Measurements from ENCODE around the gene CHRDL1.
"Not testable (repeated sequence)": the region's sequence is repeated elsewhere in the genome, so short reads cannot be mapped to it uniquely, and the experiment has no call there.

The CHRDL1 gene

DNA sequence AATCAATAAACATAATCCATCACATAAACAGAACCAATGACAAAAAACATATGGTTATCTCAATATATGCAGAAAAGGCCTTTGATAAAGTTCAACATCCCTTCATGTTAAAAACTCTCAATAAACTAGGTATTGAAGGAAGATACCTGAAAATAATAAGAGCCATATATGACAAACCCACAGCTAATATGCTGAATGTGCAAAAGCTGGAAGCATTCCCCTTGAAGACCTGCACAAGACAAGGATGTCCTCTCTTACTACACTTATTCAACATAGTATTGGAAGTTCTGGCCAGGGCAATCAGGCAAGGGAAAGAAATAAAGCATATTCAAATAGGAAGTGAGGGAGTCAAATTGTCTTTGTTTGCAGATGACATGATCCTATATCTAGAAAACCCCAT is 141.3 kb downstream of the CHRDL1 start:
- not testable (repeated sequence) for DNase-seq

DNA sequence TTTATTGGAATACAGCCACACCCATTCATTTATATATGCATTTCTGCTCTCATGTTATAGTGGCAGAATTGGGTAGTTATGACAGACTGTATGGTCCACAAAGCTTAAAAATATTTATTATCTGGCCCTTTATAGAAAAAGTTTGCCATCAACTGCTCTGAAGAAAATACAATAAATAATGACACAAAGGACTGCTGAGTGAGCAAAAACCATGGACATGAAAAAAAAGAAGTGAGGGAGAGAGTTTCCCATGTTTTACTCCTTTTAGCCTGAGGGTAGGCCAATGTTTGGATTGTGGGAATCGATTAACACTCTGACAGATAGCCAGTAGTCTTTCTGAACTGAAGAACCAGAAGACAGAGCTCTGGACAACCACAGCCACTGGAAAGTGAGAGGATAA is 149.2 kb downstream of the CHRDL1 start:
- no peak for DNase-seq

All from activated gamma-delta T cell (primary cell).